Limb (tissue), 2 donors: ENCODE measurements around the gene OR11G2.
"Not testable (repeated sequence)": the region's sequence is repeated elsewhere in the genome, so short reads cannot be mapped to it uniquely, and the experiment has no call there.

Experiments
- DNase-seq, 2 donors: peaks; one replicate each; pipeline ENCODE4 v3.0.0-alpha.2; 2016; ENCODE audit errors: extremely low spot score in 2 of 2

OR11G2 gene, protein sequence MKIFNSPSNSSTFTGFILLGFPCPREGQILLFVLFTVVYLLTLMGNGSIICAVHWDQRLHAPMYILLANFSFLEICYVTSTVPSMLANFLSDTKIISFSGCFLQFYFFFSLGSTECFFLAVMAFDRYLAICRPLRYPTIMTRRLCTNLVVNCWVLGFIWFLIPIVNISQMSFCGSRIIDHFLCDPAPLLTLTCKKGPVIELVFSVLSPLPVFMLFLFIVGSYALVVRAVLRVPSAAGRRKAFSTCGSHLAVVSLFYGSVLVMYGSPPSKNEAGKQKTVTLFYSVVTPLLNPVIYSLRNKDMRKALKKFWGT

DNA sequence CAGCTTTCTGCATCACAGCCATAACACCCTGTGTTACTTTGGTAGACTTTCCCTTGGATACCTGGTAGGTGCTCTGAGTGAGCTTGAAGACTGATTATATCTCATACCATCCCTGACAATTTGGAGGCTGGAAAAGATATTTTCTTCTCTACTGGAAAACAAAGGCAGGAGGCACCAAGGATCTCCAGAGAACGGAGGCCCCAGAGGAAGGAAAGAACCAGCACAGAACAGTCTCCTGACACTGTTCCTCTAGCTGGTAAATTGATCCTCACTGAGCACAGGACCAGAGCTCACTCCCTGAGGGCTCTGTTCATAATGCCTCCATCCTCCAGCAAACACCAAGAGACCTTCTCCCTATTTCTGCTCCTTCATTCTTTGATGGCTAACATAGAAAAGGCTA, at the start of gene OR11G2:
OR11G2 (plus strand) TSS at position 301 of the 400 bp plus-strand sequence. CDS start 6,542 bp downstream, outside the sequence.
- DNase-seq: no peak

DNA sequence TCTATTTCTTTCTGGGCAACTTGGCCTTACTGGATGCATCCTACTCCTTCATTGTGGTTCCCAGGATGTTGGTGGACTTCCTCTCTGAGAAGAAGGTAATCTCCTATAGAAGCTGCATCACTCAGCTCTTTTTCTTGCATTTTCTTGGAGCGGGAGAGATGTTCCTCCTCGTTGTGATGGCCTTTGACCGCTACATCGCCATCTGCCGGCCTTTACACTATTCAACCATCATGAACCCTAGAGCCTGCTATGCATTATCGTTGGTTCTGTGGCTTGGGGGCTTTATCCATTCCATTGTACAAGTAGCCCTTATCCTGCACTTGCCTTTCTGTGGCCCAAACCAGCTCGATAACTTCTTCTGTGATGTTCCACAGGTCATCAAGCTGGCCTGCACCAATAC, 46.8 kb upstream of the OR11G2 start:
- DNase-seq: no peak

DNA sequence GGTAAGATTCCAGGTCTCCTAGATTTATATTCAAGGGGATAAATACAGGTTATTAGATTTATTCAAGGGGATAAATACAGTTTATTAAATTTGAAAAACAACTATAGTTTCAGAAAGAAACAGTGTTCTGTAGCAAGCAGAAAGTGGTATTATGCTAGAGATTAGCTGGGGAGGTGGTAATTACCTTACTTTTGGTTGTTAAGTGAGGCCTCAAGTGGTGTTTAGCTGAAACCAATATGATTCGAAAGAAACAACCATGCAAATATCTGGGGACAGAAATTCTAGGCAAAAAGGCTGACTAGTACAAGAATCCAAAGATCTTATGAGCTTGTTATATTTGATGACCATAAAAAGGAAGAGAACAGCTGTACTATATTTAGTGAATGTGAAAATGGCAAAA, 45.9 kb upstream of the OR11G2 start:
- DNase-seq: no peak

DNA sequence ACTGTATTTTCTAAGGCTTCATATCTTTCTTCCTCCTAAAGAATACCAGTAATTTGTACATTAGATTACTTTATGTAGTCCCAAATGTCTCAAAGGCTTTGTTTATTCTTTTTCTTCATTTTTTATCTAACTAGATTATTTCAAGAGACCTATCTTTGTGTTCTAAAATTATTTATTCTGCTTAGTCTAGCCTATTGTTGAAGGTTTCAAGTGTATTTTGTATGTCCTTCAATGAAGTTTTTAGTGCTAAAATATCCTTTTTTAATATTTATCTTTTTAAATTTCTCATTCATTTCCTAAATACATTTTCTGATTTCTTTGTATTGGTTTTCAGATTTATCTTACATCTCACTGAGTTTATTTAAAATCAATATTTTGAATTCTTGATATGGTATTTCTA, 26.2 kb upstream of the OR11G2 start:
- DNase-seq: no peak

DNA sequence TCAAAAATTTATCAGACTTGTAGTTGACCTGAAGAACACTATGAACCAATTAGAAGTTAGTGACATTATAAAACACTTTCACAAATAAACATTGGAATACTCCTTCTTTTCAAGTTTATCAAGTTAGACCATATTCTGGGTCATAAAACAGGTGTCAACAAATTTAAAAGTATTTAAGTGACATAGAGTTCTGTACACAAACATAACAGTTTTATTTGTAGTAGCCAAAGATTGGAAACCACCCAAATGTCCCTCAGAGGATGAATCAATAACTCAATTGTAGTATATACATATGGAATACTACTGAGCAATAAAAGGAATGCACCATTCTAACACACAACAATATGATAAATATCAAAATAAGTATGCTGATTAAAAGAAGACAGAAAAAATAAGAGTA, 23.6 kb upstream of the OR11G2 start:
- DNase-seq: no peak

DNA sequence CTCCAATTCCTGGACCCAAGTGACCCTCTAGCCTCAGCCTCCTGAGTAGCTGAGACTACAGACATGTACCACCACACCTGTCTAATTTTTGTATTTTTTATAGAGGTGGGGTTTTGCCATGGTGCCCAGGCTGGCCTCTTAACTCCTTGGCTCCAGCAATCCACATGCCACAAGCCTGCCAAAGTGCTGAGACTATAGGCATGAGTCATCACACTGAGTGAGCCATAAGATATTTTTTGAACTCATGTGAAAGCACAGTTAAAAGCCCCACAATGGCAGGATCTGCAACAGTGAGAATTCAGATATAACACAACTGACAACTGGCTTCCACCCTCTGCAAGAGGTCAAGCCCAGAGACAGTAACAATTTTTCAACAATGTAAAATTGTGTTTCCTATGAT, 20.8 kb upstream of the OR11G2 start:
- DNase-seq: not testable (repeated sequence)

DNA sequence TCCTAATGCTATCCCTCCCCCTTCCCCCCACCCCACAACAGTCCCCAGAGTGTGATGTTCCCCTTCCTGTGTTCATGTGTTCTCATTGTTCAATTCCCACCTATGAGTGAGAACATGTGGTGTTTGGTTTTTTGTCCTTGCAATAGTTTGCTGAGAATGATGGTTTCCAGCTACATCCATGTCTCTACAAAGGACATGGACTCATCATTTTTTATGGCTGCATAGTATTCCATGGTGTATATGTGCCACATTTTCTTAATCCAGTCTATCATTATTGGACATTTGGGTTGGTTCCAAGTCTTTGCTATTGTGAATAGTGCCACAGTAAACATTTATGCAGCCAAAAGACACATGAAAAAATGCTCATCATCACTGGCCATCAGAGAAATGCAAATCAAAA, 16.5 kb upstream of the OR11G2 start:
- not testable (repeated sequence) for DNase-seq

DNA sequence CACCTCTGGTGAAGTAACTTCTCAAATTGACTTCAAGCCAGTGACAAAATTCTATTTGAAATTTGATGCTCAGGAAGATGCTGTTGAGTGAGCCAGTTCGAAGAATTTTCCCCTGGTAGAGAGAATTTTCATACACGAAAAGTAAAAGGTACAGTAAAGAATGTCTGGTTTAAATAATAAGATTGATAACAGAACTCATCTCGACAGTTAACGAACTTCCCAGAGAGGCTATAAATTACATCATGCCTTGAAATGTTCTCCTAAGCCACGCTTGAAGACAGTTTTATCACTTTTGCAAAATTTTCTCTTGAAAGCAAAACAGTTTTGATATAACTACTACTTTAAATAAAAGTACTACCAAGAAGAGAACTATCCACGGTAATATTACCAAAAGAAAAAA, 14.4 kb upstream of the OR11G2 start:
- DNase-seq: no peak

DNA sequence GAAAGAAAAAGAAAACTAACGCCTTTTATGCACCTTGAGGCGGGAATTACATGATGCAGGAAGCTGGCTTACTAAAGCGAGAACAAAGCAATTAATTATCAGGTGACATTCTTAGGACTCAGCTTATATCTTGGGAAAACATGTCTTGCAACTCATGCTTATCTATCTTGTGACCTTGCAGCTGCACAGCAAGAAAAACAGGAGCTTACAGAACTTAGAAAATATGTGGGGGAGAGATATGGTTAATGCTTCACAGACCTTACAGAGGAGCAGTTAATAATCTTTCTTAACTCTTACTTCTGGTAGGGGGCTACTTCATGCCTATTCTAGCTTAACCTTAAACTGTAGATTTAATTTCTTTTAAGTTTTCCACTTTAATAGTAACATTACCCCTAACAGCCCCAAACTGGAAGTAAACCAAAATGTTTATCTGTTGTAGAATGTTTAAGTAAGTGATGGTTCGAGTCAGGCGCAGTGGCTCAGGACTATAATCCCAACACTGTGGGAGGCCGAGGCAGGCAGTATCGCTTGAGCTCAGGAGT, 13.2 kb upstream of the OR11G2 start:
- no peak for DNase-seq

DNA sequence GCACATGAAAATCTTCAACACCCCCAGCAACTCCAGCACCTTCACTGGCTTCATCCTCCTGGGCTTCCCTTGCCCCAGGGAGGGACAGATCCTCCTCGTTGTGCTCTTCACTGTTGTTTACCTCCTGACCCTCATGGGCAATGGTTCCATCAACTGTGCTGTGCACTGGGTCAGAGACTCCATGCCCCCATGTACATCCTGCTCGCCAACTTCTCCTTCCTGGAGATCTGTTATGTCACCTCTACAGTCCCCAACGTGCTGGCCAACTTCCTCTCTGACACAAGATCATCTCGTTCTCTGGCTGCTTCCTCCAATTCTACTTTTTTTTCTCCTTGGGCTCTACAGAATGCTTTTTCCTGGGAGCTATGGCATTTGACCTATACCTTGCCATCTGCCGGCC, 11.5 kb upstream of the OR11G2 start:
- DNase-seq: no peak

DNA sequence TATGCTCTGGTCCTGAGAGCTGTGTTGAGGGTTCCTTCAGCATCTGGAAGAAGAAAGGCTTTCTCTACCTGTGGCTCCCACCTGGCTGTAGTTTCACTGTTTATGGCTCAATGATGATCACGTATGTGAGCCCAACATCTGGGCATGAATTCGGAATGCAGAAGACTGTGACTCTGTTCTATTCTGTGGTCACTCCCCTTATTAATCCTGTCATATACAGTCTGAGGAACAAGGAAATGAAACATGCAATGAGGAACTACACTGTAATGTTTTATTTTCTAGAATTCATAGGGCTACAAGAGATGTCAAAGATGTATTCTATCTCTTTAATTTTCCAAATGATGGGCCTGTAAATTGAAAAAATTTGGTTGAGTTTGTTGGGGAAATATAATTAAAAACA, 10.8 kb upstream of the OR11G2 start:
- no peak for DNase-seq

DNA sequence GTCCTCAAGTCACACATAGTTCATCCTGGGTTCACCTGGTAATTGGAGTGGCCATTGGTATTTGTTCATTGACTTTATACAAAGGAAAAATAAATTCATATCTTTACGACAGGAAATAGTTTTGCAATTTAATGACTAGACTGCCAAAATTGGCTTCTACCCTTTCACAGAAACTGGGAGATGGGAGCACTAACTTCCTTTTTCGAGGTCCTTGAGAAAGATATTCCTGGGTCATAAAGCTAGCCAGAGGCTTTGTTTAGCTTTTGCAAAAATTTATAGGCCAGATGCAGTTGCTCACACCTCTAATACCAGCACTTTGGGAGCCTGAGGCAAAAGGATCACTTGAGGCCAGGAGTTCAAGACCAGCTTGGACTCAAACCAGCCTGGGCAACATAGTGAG, 10.2 kb upstream of the OR11G2 start:
- DNase-seq: no peak

DNA sequence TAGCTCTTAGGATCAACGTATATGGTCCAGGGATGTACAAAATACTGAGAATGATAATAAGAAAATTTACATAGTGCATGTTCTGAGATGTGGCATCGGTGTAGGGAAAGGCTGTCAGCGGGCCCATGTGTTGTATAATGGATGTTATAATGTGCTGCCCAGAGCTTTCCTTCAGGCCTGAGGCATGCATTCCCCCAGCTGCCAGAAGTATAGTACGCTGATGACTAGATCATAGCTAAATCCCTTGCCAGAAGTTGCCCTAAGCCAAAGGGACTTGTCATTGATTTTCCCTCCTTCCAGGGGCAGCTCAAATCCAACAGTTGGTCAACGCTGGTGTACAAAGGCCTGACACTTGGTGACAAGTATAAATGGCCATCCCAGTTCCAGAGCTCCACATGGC, 6.5 kb upstream of the OR11G2 start:
- DNase-seq: no peak

DNA sequence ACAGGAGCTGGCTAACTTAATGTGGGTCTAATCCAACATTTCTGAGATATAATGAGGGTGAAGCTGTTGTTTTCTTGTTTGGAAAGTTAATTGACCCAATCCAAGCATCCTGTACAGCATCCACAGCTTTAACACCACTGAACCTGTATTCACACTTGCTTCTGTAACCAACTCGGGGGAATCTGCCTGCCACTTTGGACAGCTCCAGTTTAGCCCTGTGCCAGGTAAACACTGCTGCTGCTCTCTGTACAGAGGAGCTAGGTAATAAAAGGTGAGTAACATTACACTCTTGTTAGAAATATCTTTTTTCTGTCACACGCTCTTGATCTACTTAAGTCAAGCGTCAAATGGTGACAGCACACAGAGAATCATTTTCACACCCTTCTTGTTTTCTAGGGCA, 700 bp downstream of the OR11G2 start:
- no peak for DNase-seq

DNA sequence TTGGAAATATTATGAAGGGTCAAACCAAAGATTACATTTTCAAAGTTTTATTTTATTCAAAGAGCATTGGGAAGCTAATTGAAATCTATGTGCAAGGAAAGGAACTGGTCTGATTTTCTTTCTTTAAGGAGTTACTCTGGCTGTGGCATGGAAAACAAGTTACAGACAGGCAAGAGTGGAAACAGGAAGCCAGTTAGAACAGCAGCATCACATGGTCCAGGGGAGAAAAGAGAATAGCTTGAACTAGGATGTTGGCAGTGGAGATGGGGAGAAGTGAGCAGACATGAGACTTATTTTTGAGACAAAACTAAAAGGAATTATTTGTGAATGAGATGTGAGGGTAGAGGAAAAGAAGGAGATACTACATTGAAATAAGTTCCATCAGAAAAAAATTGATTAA, 3.4 kb downstream of the OR11G2 start:
- DNase-seq: no peak

DNA sequence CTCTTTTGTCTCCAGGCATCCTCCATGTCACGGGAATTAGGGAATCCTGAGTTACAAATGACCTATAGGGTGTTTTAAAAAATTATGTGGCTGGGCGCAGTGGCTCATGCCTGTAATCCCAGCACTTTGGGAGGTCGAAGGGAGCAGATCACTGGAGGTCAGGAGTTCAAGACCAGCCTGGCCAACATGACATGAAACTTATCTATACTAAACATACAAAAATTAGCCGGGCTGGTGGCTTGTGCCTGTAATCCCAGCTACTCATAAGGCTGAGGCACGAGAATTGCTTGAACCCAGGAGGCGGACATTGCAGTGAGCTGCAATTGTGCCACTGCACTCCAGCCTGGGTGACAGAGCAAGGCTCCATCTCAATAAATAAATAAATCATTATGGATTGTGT, 4.5 kb downstream of the OR11G2 start:
- DNase-seq: not testable (repeated sequence)

DNA sequence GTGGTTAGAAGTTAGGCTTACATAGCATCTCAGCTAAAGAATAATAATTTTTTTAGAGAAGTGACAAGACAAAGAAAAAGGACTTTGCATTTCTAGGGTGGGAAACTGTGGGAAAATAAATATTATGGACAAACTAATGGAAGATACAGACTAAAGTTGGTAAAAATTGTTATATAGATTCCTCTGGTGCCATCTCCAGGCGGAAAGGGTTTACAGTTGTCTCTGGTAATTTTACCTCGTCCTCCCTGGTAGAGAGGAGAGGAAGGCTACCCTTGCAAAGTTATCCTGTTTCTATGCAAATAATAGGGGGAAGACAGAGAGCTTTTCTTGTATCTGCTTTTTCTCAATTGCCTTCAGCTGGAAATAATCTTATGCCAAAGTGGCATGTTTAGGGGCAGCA, 5.2 kb downstream of the OR11G2 start:
- DNase-seq: no peak

DNA sequence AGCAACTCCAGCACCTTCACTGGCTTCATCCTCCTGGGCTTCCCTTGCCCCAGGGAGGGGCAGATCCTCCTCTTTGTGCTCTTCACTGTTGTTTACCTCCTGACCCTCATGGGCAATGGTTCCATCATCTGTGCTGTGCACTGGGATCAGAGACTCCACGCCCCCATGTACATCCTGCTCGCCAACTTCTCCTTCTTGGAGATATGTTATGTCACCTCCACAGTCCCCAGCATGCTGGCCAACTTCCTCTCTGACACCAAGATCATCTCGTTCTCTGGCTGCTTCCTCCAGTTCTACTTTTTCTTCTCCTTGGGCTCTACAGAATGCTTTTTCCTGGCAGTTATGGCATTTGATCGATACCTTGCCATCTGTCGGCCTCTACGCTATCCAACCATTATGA, 6.8 kb downstream of the OR11G2 start:
- DNase-seq: no peak

DNA sequence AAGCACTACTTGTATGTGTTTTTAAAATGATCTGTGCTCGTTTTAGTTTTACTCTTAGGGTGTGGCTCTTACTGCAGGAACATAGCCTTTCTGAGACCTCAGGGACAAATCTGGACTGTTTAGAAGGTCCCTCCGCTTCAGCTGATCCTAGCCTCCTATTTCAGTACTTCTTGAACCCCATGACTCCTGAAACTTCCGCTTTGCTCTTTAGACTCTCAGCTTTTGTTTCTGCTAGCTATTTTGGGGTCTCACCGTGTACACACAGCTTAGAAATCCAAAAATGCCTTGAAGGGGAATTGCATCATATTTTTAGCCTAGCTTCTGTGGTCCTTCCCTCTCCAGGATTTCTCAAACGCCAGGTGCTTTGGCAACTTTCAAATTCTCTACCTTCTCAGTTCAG, 8.3 kb downstream of the OR11G2 start:
- no peak for DNase-seq

DNA sequence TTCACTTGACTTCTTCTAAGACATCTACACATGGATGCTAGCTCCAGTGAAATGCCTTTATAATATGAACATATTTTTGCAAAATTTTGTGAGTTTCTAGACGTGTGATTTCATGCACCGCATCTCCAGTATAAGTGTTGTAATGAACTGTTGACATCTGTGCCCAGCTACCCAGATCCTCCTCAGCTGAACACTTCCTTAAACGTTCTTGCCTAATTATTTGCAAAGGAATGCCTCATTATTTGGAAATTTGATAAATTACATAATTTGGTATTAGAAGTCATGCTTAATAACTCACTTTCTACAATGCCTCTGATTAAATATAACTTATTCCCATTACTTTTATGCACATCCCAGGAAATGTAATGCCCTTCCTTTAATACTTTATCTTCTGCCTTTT, 14.0 kb downstream of the OR11G2 start:
- no peak for DNase-seq

DNA sequence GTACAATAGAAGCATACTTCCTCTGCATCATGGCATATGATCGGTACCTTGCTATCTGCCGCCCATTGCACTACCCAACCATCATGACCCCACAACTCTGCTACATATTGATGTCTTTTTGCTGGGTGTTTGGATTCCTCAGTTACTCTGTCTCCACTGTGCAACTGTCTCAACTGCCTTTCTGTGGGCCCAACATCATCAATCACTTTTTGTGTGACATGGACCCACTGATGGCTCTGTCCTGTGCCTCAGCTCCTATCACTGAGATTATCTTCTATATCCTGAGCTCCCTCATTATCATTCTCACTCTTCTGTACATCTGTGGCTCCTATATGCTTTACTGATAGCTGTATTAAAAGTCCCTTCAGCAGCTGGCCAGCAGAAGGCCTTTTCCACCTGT, 18.9 kb downstream of the OR11G2 start:
- no peak for DNase-seq

DNA sequence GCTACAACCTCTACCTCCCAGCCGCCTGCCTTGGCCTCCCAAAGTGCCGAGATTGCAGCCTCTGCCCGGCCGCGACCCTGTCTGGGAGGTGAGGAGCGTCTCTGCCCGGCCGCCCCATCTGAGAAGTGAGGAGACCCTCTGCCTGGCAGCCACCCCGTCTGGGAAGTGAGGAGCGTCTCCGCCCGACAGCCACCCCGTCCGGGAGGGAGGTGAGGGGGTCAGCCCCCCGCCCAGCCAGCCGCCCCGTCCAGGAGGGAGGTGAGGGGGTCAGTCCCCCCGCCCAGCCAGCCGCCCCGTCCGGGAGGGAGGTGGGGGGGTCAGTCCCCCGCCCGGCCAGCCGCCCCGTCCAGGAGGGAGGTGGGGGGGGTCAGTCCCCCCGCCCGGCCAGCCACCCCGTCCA, 21.7 kb downstream of the OR11G2 start:
- not testable (repeated sequence) for DNase-seq

DNA sequence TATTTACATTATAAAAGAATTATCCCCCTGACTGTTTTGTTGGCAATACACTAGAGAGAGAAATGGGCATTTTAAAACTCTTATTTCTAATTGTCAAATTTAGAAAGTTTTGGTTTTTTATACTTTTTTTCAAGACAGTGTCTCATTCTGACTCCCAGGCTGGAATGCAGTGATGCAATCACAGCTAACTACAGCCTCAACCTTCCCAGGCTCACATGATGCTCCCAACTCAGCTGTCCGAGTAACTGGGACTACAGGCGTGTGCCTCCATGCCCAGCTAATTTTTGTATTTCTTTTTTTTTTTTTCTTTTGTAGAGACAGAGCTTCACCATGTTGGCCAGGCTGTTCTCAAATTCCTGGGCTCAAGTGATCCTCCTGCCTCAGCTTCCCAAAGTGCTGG, 24.5 kb downstream of the OR11G2 start:
- no peak for DNase-seq

DNA sequence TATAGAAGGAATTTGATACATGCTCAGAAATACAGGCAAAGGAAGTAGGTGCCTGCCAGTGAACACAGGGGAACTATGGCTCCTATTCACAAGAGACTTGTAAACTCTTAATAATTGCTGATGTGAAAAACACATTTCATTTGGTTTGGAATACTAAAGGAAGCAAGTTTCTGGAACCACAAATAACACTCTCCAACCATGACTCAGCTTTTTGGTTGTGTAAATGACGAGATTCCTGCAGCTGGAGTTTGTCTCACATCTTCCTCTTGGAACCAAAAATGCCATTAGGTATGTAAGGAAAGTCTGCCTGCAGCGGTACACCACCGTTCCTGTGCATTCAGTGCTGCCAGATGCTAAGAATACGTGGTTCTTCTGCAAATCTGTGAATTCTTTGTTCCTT, 28.3 kb downstream of the OR11G2 start:
- DNase-seq: no peak
